GM18505 (cell line): ENCODE measurements around the gene LACTBL1.
A peak's percentile ranks its signal among the peaks of the same experiment; 100 is the strongest.
"Not testable (repeated sequence)": the region's sequence is repeated elsewhere in the genome, so short reads cannot be mapped to it uniquely, and the experiment has no call there.

ENCODE experiments used
- ATAC-seq: cut with Tn5 transposase; IDR thresholded peaks from one replicate; pipeline ENCODE4 v1.9.1; 2021; ENCODE audit not compliant: unreplicated experiment
- POLR2A ChIP-seq: IDR thresholded peaks from 4 replicates; pipeline ENCODE4 v1.6.1; 2011; ENCODE audit warnings: borderline replicate concordance; ENCODE audit not compliant: insufficient read depth, insufficient read length; ENCODE audit errors: extremely low read depth

LACTBL1 gene

GRCh38 chr1:22972760-22973159, at the start of gene LACTBL1:
Gene LACTBL1, minus strand, starts transcription at chr1:22972866. Its CDS starts 550 bp downstream, at chr1:22972316.
- ATAC-seq, result no peak
- no peak for TF ChIP-seq POLR2A

- no peak for TF ChIP-seq POLR2A
- no peak for ATAC-seq
These were observed 49.2 kb upstream of the LACTBL1 start for GRCh38 chr1:23021834-23022233.

- no peak for TF ChIP-seq POLR2A
- ATAC-seq, result no peak
These were observed 48.2 kb upstream of the LACTBL1 start for GRCh38 chr1:23020706-23021405.

GRCh38 chr1:23019863-23020625, 47.4 kb upstream of the LACTBL1 start:
- ATAC-seq, result no peak
- no peak for TF ChIP-seq POLR2A

GRCh38 chr1:23019094-23019862, 46.6 kb upstream of the LACTBL1 start, which contains the start of gene KDM1A:
Gene KDM1A, plus strand, starts transcription at chr1:23019468. Its CDS starts 129 bp downstream, at chr1:23019597.
- peak; percentile 87 for ATAC-seq
- TF ChIP-seq POLR2A, result peak; percentile 91

GRCh38 chr1:23018661-23019093, 46.0 kb upstream of the LACTBL1 start:
- ATAC-seq, result no peak
- TF ChIP-seq POLR2A, result no peak

- no peak for TF ChIP-seq POLR2A
- no peak for ATAC-seq
These were observed 41.0 kb upstream of the LACTBL1 start for GRCh38 chr1:23013657-23014056.

- not testable (repeated sequence) for ATAC-seq
These were observed 37.4 kb upstream of the LACTBL1 start for GRCh38 chr1:23010025-23010424.

GRCh38 chr1:23008901-23009300, 36.2 kb upstream of the LACTBL1 start:
- ATAC-seq, result no peak
- no peak for TF ChIP-seq POLR2A

GRCh38 chr1:23007106-23007505, 34.4 kb upstream of the LACTBL1 start:
- no peak for TF ChIP-seq POLR2A
- ATAC-seq, result no peak

GRCh38 chr1:23004769-23005168, 32.1 kb upstream of the LACTBL1 start:
- not testable (repeated sequence) for ATAC-seq

GRCh38 chr1:23004112-23004511, 31.4 kb upstream of the LACTBL1 start:
- no peak for TF ChIP-seq POLR2A
- ATAC-seq, result no peak

- not testable (repeated sequence) for ATAC-seq
These were observed 29.6 kb upstream of the LACTBL1 start for GRCh38 chr1:23002218-23002617.

GRCh38 chr1:23000133-23000532, 27.5 kb upstream of the LACTBL1 start:
- ATAC-seq, result not testable (repeated sequence)

GRCh38 chr1:22997528-22997927, 24.9 kb upstream of the LACTBL1 start:
- ATAC-seq, result not testable (repeated sequence)
